ENCODE results near the gene CREBBP.

The CREBBP gene

GRCh38 chr16:3691761-3692160, 188.8 kb downstream of the CREBBP start:
- no peaks in the 10 kb centered on the region for H3K9me3 ChIP-seq (ENCODE audit: insufficient read depth, low read length)
- H3K4me3 ChIP-seq (ENCODE audit: insufficient read length, low read depth): no peak overlapping the region
- peaks cover 6% of the 10 kb centered on the region for H3K4me1 ChIP-seq (ENCODE audit: insufficient read depth, insufficient read length)
- peaks cover 56% of the 10 kb centered on the region for H3K36me3 ChIP-seq (ENCODE audit: insufficient read depth, insufficient read length, low read length)
- no peak for DNase-seq (ENCODE audit: low read depth, low spot score)
- TF ChIP-seq YY1 (IDR thresholded peaks at IDR 0.05; ENCODE audit: insufficient read depth, insufficient read length) (no peak), SUZ12 (IDR thresholded peaks at IDR 0.05; ENCODE audit: extremely low read depth, insufficient read depth, insufficient read length) (no peak), ZNF274 (IDR thresholded peaks at IDR 0.05; ENCODE audit: low read depth, low read length) (no peak)
- H3K9ac ChIP-seq (ENCODE audit: insufficient read length, low read depth): no peak overlapping the region
- H3K27me3 ChIP-seq (ENCODE audit: insufficient read depth, insufficient read length): no peaks in the 10 kb centered on the region

- Histone ChIP-seq H3K9ac (ENCODE audit: insufficient read length, low read depth) (no peak overlapping the region), H3K4me1 (ENCODE audit: insufficient read depth, insufficient read length) (peaks cover 6% of the 10 kb centered on the region), H3K36me3 (ENCODE audit: insufficient read depth, insufficient read length, low read length) (peaks cover 59% of the 10 kb centered on the region), H3K27me3 (ENCODE audit: insufficient read depth, insufficient read length) (no peaks in the 10 kb centered on the region), H3K9me3 (ENCODE audit: insufficient read depth, low read length) (no peaks in the 10 kb centered on the region), H3K4me3 (ENCODE audit: insufficient read length, low read depth) (no peak overlapping the region)
- no peak for DNase-seq (ENCODE audit: low read depth, low spot score)
- TF ChIP-seq ZNF274 (IDR thresholded peaks at IDR 0.05; ENCODE audit: low read depth, low read length): no peak
- no peak for TF ChIP-seq SUZ12 (IDR thresholded peaks at IDR 0.05; ENCODE audit: extremely low read depth, insufficient read depth, insufficient read length)
- no peak for TF ChIP-seq YY1 (IDR thresholded peaks at IDR 0.05; ENCODE audit: insufficient read depth, insufficient read length)
Measured at GRCh38 chr16:3690980-3691720, 189.4 kb downstream of the CREBBP start.

- H3K36me3 ChIP-seq (ENCODE audit: insufficient read depth, insufficient read length, low read length): peaks cover 61% of the 10 kb centered on the region
- H3K4me1 ChIP-seq (ENCODE audit: insufficient read depth, insufficient read length): peaks cover 4% of the 10 kb centered on the region
- no peaks in the 10 kb centered on the region for H3K27me3 ChIP-seq (ENCODE audit: insufficient read depth, insufficient read length)
- peak; percentile 75 for DNase-seq (ENCODE audit: low read depth, low spot score)
- no peak overlapping the region for H3K4me3 ChIP-seq (ENCODE audit: insufficient read length, low read depth)
- H3K9me3 ChIP-seq (ENCODE audit: insufficient read depth, low read length): no peaks in the 10 kb centered on the region
- TF ChIP-seq SUZ12 (IDR thresholded peaks at IDR 0.05; ENCODE audit: extremely low read depth, insufficient read depth, insufficient read length) (no peak), YY1 (IDR thresholded peaks at IDR 0.05; ENCODE audit: insufficient read depth, insufficient read length) (no peak), ZNF274 (IDR thresholded peaks at IDR 0.05; ENCODE audit: low read depth, low read length) (no peak)
- no peak overlapping the region for H3K9ac ChIP-seq (ENCODE audit: insufficient read length, low read depth)
Measured at GRCh38 chr16:3690470-3690928, 190.0 kb downstream of the CREBBP start.

GRCh38 chr16:3689731-3690130, 190.8 kb downstream of the CREBBP start:
- no peak for DNase-seq (ENCODE audit: low read depth, low spot score)
- Histone ChIP-seq H3K4me1 (ENCODE audit: insufficient read depth, insufficient read length) (peaks cover 4% of the 10 kb centered on the region), H3K9ac (ENCODE audit: insufficient read length, low read depth) (no peak overlapping the region), H3K36me3 (ENCODE audit: insufficient read depth, insufficient read length, low read length) (peaks cover 66% of the 10 kb centered on the region), H3K27me3 (ENCODE audit: insufficient read depth, insufficient read length) (no peaks in the 10 kb centered on the region), H3K4me3 (ENCODE audit: insufficient read length, low read depth) (no peak overlapping the region), H3K9me3 (ENCODE audit: insufficient read depth, low read length) (no peaks in the 10 kb centered on the region)
- no peak for TF ChIP-seq YY1 (IDR thresholded peaks at IDR 0.05; ENCODE audit: insufficient read depth, insufficient read length)
- no peak for TF ChIP-seq SUZ12 (IDR thresholded peaks at IDR 0.05; ENCODE audit: extremely low read depth, insufficient read depth, insufficient read length)
- TF ChIP-seq ZNF274 (IDR thresholded peaks at IDR 0.05; ENCODE audit: low read depth, low read length): no peak

- H3K4me1 ChIP-seq (ENCODE audit: insufficient read depth, insufficient read length): peaks cover 4% of the 10 kb centered on the region
- H3K36me3 ChIP-seq (ENCODE audit: insufficient read depth, insufficient read length, low read length): peaks cover 73% of the 10 kb centered on the region
- H3K4me3 ChIP-seq (ENCODE audit: insufficient read length, low read depth): no peak overlapping the region
- H3K9ac ChIP-seq (ENCODE audit: insufficient read length, low read depth): no peak overlapping the region
- TF ChIP-seq YY1 (IDR thresholded peaks at IDR 0.05; ENCODE audit: insufficient read depth, insufficient read length) (no peak), ZNF274 (IDR thresholded peaks at IDR 0.05; ENCODE audit: low read depth, low read length) (no peak), SUZ12 (IDR thresholded peaks at IDR 0.05; ENCODE audit: extremely low read depth, insufficient read depth, insufficient read length) (no peak)
- H3K27me3 ChIP-seq (ENCODE audit: insufficient read depth, insufficient read length): no peaks in the 10 kb centered on the region
- no peaks in the 10 kb centered on the region for H3K9me3 ChIP-seq (ENCODE audit: insufficient read depth, low read length)
- no peak for DNase-seq (ENCODE audit: low read depth, low spot score)
Measured at GRCh38 chr16:3687792-3688191, 192.7 kb downstream of the CREBBP start.

GRCh38 chr16:3687021-3687420, 193.5 kb downstream of the CREBBP start:
- Histone ChIP-seq H3K4me1 (ENCODE audit: insufficient read depth, insufficient read length) (peaks cover 4% of the 10 kb centered on the region), H3K9ac (ENCODE audit: insufficient read length, low read depth) (no peak overlapping the region), H3K27me3 (ENCODE audit: insufficient read depth, insufficient read length) (no peaks in the 10 kb centered on the region), H3K36me3 (ENCODE audit: insufficient read depth, insufficient read length, low read length) (peaks cover 81% of the 10 kb centered on the region), H3K9me3 (ENCODE audit: insufficient read depth, low read length) (peaks cover 7% of the 10 kb centered on the region; the same call in 1 of the 2 replicates), H3K4me3 (ENCODE audit: insufficient read length, low read depth) (no peak overlapping the region)
- DNase-seq (ENCODE audit: low read depth, low spot score): no peak
- TF ChIP-seq YY1 (IDR thresholded peaks at IDR 0.05; ENCODE audit: insufficient read depth, insufficient read length): no peak
- TF ChIP-seq SUZ12 (IDR thresholded peaks at IDR 0.05; ENCODE audit: extremely low read depth, insufficient read depth, insufficient read length): no peak
- no peak for TF ChIP-seq ZNF274 (IDR thresholded peaks at IDR 0.05; ENCODE audit: low read depth, low read length)

- Histone ChIP-seq H3K9ac (ENCODE audit: insufficient read length, low read depth) (no peak overlapping the region), H3K36me3 (ENCODE audit: insufficient read depth, insufficient read length, low read length) (peaks cover 91% of the 10 kb centered on the region), H3K4me3 (ENCODE audit: insufficient read length, low read depth) (no peak overlapping the region), H3K4me1 (ENCODE audit: insufficient read depth, insufficient read length) (no peaks in the 10 kb centered on the region), H3K9me3 (ENCODE audit: insufficient read depth, low read length) (peaks cover 8% of the 10 kb centered on the region; the same call in 1 of the 2 replicates), H3K27me3 (ENCODE audit: insufficient read depth, insufficient read length) (no peaks in the 10 kb centered on the region)
- DNase-seq (ENCODE audit: low read depth, low spot score): no peak
- TF ChIP-seq ZNF274 (IDR thresholded peaks at IDR 0.05; ENCODE audit: low read depth, low read length) (no peak), SUZ12 (IDR thresholded peaks at IDR 0.05; ENCODE audit: extremely low read depth, insufficient read depth, insufficient read length) (no peak), YY1 (IDR thresholded peaks at IDR 0.05; ENCODE audit: insufficient read depth, insufficient read length) (no peak)
Measured at GRCh38 chr16:3681206-3681605, 199.3 kb downstream of the CREBBP start.
